Mononuclear cell (primary cell): ENCODE results near the gene IFNA4. TPM values are rescaled to one million over a fixed set of nuclear protein-coding genes. Genes with fewer than 3 reads are reported as not detected.
"Not testable (repeated sequence)": the region's sequence is repeated elsewhere in the genome, so short reads cannot be mapped to it uniquely, and the experiment has no call there.

Experiments
- H3K27me3 ChIP-seq: 2 replicates; pipeline ENCODE4 v1.6.0; 2011; ENCODE audit warnings: low read length, control low read depth; ENCODE audit not compliant: insufficient read depth
- H3K4me1 ChIP-seq: 2 replicates; pipeline ENCODE4 v1.5.1; 2011; ENCODE audit warnings: mild to moderate bottlenecking, low read length, control low read depth; ENCODE audit not compliant: insufficient read depth
- H3K4me3 ChIP-seq: 2 replicates; pipeline ENCODE4 v1.5.1; 2011; ENCODE audit warnings: mild to moderate bottlenecking, low read length, moderate library complexity
- H3K9me3 ChIP-seq: 2 replicates; pipeline ENCODE4 v1.5.1; 2011; ENCODE audit warnings: low read depth, mild to moderate bottlenecking, control low read depth, low read length
- total RNA-seq: library from RNA; depleted of rRNA; stranded (reverse); fragments of >200 nt; gene quantifications from one replicate; pipeline ENCODE4 v1.2.3, GENCODE V29; 2012

IFNA4 gene
- total RNA-seq, 1 donor: not detected

- H3K4me3 ChIP-seq, H3K27me3 ChIP-seq, H3K9me3 ChIP-seq, H3K4me1 ChIP-seq: not testable (repeated sequence)
Measured at GRCh38 chr9:21194867-21195776, 7.7 kb upstream of the IFNA4 start.

GRCh38 chr9:21182810-21183736, 4.3 kb downstream of the IFNA4 start:
- H3K4me3 ChIP-seq, H3K27me3 ChIP-seq: not testable (repeated sequence)

DNA sequence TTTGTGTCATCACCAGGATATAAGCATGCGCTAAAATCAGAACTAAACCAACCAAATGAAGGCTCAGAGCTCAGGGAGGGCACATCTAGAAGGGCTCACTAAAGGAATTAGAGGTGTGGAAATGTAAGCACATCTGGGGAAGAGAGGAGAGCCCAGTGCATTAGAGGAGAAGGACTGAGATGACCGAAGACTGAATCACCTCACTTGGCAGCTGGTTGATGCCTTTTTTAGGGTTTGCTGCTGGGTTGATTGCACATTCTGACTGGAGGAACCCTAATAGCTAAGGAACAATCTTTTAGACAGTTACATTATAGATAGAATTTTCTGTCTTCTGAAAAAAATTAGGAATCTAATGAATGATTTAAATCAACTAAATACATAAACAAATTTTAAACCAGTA, 12.7 kb downstream of the IFNA4 start:
- Histone ChIP-seq H3K4me3 (no peak overlapping the region), H3K9me3 (no peaks in the 10 kb centered on the region), H3K4me1 (no peaks in the 10 kb centered on the region), H3K27me3 (no peaks in the 10 kb centered on the region)

More at GRCh38 chr9:21182810-21183736, 4.3 kb downstream of the IFNA4 start:
- not testable (repeated sequence) for H3K4me1 ChIP-seq, H3K9me3 ChIP-seq

GRCh38 chr9:21172156-21172555, 15.2 kb downstream of the IFNA4 start:
- no peak overlapping the region for H3K4me3 ChIP-seq
- H3K27me3 ChIP-seq: no peaks in the 10 kb centered on the region
- H3K9me3 ChIP-seq: no peaks in the 10 kb centered on the region
- H3K4me1 ChIP-seq: no peaks in the 10 kb centered on the region

DNA sequence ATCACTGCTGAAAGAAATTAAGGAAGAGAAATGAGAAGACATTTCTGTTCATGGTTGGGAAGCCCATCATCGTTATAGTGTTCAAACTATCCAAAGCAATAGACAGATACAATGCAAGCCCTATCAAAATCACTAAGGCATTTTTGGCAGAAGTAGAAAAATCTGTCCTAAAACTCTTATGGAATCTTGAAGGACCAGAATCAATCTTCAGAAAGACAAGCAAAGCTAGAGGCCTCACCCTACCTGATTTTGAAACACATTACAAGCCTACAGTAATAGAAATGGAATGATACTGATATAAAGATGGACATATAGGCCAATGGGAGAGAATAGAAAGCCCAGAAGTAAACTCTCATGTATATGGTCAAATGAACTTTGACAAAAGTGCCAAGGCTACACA, 16.0 kb downstream of the IFNA4 start:
- Histone ChIP-seq H3K9me3 (no peaks in the 10 kb centered on the region), H3K4me1 (no peaks in the 10 kb centered on the region), H3K4me3 (no peak overlapping the region), H3K27me3 (no peaks in the 10 kb centered on the region)

- not testable (repeated sequence) for H3K4me1 ChIP-seq, H3K27me3 ChIP-seq, H3K9me3 ChIP-seq, H3K4me3 ChIP-seq
Measured at GRCh38 chr9:21166560-21166959, 20.8 kb downstream of the IFNA4 start, which contains the start of gene IFNA21. IFNA21 (minus strand) TSS chr9:21166660; CDS start chr9:21166612, 48 bp downstream.

DNA sequence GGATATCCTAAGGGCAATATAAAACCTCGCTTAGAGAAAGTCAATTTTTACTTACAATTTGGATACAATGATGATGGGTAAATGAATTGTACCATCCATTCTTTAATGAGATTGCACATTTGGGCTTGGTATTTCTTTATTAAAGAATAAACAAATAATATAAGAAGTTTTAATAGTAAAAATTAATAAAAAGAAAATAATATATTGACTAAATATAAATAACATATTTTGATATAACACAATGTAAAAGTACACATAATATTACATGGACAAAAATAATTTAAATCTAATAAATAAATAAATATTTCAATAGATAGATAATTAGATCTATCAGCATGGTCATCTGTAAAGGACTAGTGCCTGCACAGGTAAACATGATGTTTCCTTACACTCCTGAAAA, 21.9 kb downstream of the IFNA4 start:
- Histone ChIP-seq H3K4me3 (no peak overlapping the region), H3K27me3 (no peaks in the 10 kb centered on the region), H3K4me1 (peaks cover 4% of the 10 kb centered on the region), H3K9me3 (no peaks in the 10 kb centered on the region)

- Histone ChIP-seq H3K9me3 (peaks cover 9% of the 10 kb centered on the region), H3K4me3 (no peak overlapping the region), H3K4me1 (peaks cover 10% of the 10 kb centered on the region), H3K27me3 (no peaks in the 10 kb centered on the region)
Measured at GRCh38 chr9:21160178-21160577, 27.2 kb downstream of the IFNA4 start.

DNA sequence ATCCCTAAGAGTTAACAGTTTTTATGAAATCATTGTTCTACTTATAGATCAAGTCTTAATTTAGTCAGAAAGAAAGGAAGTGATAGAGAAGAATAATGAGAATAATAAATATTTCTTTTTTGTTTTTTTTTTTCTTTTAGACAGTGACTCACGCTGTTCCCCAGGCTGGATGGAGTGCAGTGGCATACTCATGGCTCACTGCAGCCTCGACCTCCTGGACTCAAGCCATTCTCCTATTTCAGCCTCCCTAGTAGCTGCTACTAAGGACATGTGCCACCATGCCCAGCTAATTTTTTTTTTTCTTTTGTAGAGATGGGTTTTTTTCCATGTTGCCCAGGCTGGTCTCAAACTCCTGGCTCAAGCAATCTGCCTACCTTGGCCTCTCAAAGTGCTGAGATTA, 31.9 kb downstream of the IFNA4 start:
- Histone ChIP-seq H3K27me3 (no peaks in the 10 kb centered on the region), H3K4me3 (no peak overlapping the region), H3K9me3 (peaks cover 9% of the 10 kb centered on the region), H3K4me1 (peaks cover 20% of the 10 kb centered on the region)

DNA sequence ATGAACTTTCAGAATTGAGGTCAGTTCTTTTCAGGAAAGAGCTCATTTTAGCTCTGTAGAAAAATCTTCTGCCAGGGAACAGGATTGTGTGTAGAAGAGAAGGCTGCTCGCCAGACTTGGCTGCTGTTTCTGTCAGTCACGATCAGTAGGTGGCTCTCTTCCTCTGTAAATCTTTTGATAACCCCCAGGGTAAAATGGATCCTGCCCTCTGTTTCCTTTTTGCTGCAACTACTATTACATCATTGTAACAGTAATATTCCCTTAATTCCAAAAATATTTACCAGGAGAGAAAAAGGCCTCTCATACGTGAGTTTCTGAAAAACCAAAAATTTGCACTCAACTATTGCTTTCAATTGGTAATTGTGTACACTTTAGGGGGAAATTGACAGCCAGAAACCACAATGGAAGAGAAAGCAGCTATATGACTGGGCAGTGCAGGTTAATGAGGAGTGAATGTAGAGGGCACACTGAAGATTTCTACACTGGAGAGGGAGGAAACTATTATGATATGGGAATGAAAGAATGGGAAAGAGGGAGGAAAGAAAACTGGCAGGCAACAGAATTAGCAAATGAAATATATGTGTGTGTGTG, 33.3 kb downstream of the IFNA4 start:
- H3K4me1 ChIP-seq: peaks cover 14% of the 10 kb centered on the region
- peaks cover 9% of the 10 kb centered on the region for H3K9me3 ChIP-seq
- no peak overlapping the region for H3K4me3 ChIP-seq
- H3K27me3 ChIP-seq: no peaks in the 10 kb centered on the region

- no peak overlapping the region for H3K4me3 ChIP-seq
- peaks cover 14% of the 10 kb centered on the region for H3K4me1 ChIP-seq
- no peaks in the 10 kb centered on the region for H3K27me3 ChIP-seq
- peaks cover 12% of the 10 kb centered on the region for H3K9me3 ChIP-seq
Measured at GRCh38 chr9:21153336-21154017, 33.9 kb downstream of the IFNA4 start.

GRCh38 chr9:21144603-21145002, 42.8 kb downstream of the IFNA4 start:
- Histone ChIP-seq H3K27me3 (no peaks in the 10 kb centered on the region), H3K4me3 (no peak overlapping the region), H3K4me1 (peaks cover 14% of the 10 kb centered on the region)

DNA sequence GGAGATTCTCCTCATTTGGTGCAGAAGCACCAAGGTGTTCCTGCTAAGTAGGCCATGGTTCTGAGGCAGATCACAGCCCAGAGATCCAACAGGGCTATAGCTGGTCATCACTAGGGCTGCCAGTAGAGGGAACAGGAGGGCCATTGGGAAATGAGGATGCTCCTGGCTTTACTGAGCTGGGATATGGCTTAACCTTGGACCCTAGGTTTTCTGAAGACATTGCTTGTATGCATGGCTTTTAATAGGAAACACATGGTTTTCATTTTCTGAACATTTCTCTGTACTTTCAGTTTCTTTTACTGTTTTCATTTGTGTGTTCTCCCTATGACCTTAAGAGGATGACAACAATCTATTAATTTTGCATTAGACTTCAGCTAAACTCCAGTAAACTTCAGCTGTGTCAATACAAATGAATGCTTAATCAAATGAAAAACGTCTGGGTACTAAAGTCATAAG, 45.9 kb downstream of the IFNA4 start, which contains the start of gene IFNW1:
Gene IFNW1, minus strand, starts transcription at position 406 of the 456 bp plus-strand sequence. Its CDS starts 262 bp downstream, at position 144.
- Histone ChIP-seq H3K9me3 (no peaks in the 10 kb centered on the region), H3K4me3 (no peak within 1 kb of the TSS), H3K27me3 (no peaks in the 10 kb centered on the region), H3K4me1 (peaks cover 15% of the 10 kb centered on the region)

More at GRCh38 chr9:21144603-21145002, 42.8 kb downstream of the IFNA4 start:
- H3K9me3 ChIP-seq: peaks cover 17% of the 10 kb centered on the region

DNA sequence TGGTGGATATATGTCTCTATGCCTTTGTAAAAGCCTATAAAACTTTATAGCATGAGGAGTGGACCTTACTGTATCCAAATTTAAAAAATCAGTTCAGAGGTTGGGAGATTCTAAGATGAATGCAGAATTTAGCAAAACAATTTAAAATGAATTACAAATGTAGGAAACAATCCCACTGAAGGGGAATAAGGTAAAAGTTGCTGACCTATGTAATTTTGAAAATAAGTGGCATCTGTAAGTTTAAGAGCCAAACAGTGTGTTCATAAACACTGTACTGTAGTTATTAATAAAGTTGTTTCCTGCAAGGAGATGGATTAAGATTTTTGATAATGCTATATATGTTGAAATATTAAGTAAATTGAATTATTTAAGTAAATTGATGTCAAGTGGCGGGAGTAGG, 50.4 kb downstream of the IFNA4 start:
- Histone ChIP-seq H3K4me1 (peaks cover 9% of the 10 kb centered on the region), H3K9me3 (no peaks in the 10 kb centered on the region), H3K27me3 (no peaks in the 10 kb centered on the region), H3K4me3 (no peak overlapping the region)
